Limb (tissue), 2 donors: ENCODE results near the gene PRDX4.
"Not testable (repeated sequence)": the region's sequence is repeated elsewhere in the genome, so short reads cannot be mapped to it uniquely, and the experiment has no call there.

Source experiments
- DNase-seq, 2 donors: peaks; one replicate each; pipeline ENCODE4 v3.0.0-alpha.2; 2016; ENCODE audit errors: extremely low spot score in 2 of 2

The PRDX4 gene

DNA sequence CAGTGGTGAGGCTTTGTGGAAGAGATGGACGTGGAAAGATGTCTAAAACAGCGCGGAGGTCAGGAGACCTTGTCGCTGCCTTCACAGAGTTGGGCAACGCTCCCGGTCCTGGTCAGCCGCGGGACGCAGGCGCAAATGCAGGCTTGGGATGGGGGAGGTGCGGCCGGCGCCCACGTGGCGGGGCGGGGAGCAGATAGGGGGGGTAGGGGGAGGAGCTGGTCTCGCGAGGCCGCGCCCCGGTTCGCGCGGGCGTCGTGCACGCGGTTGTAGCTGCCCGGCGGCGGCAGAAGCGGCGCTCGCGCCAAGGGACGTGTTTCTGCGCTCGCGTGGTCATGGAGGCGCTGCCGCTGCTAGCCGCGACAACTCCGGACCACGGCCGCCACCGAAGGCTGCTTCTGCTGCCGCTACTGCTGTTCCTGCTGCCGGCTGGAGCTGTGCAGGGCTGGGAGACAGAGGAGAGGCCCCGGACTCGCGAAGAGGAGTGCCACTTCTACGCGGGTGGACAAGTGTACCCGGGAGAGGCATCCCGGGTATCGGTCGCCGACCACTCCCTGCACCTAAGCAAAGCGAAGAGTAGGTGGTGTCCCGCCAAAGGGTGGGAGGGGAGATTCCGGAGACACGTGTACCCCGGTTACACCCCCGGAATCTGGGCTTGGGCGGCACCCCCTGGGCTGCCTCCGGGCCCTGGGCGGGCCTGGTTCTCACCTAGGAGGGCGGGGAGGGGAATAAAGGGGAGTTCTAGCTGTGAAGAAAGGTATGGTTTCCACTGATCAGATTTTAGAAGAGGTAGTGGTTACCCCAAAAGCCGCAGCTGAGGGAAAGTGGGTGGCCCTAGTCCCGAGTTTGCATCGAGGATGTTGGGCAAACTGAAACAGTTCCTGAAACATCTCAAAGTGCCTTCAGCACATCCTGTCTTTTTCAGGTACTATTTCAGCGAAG, at the start of gene PRDX4:
Gene PRDX4 (plus strand): TSS at position 255 of the 939 bp plus-strand sequence. CDS start 78 bp downstream, at position 333.
- peak; percentile 76 to 92 for DNase-seq

DNA sequence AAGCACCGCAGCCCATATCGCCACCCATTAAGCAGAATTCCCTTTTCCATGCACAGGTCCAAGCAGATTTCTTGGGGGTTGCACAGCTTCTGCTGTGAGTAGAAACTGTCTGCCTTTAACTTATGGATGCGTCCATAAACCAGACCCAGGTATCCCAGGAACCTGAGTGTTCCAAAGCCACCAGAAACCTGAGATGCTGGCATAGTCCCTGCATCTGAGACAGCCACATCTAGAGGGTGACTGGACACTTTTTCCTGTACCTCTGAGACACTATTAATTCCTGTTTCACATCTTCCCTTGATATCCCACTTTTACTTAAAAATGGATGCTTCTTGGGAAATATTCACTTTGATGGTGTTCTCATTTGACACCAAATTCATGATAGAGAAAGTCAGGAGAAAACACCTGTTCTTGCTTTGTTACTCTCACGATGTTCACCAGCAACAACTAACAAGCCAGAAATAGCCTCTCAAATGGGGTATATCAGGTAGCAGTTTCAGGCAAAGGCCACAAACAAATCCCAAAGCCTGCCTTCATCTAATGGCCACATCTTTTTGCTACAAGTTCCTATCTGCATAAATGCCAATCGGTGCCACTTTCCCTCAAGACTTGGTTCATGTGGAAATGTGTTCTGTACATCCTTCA, 45.5 kb upstream of the PRDX4 start:
- DNase-seq: no peak

DNA sequence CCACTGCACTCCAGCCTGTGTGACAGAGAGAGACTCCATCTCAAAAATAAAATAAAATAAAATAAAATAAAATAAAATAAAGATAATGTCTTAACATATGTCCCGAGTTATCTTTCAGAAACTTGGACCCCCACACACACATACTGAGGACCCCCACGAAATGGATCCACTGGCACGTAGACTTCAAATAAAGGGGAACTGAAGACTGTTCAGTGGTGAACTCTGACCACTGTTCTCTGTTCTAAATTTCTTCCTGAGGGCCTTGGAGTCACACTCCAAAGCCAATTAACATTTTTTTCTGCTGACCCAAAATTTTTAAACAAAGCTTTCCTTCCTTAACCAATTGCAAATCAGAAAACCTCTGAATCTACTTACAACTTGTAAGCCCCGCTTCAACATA, 43.5 kb upstream of the PRDX4 start:
- DNase-seq: no peak

DNA sequence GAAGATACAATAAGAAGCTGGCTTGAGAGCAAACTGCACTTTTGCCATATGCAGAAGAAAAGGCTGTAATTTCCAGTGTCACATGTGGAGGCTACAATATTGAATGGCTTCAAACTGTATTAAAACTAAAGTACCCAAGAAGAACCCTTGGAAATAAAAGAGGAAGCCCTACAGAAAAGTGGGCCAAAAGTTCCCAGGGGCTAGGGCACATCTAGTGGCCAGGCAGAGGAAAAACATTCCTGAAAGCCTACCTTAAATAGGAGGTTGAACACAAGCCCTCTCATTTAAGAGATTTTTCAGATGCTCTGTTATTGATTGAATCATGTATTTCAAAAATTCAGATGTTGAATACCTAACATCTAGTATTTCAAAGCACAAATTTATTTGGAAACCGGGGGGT, 40.6 kb upstream of the PRDX4 start:
- no peak for DNase-seq

DNA sequence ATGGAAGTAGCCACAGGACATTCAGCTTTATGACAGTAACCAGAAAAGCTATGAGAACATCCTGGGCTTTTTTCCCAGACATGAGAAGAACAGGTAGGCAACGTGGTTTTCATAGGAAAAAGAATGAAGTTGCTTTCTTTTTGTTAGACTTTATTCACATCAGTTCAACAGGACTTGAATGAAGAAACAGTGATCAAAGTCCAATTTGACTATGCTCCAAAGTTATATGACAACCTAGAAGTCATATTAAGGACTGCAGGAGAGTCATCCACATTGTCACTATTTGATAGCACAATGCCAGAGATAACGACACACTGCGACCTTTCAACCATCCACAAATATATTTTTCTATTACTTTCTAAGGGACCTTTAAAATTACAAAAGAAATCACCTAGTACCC, 39.2 kb upstream of the PRDX4 start:
- DNase-seq: no peak

DNA sequence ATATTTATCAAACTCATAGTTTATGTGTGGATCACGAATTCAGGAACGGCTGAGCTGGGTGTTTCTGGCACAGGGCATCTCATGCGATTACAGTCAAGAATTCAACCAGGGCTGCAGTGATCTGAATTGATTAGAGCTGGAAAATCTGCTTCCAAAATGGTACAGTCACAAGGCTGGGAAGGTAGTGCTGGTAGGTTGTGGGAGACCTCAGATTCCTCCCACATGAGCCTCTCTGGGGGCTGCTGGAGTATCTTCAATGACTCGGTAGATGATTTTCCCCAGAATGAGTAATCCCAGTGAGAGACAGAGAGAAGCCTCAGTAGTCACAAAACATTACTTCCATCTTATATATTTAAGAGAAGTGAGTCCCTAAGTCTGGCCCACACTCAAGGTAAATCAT, 36.2 kb upstream of the PRDX4 start:
- no peak for DNase-seq

DNA sequence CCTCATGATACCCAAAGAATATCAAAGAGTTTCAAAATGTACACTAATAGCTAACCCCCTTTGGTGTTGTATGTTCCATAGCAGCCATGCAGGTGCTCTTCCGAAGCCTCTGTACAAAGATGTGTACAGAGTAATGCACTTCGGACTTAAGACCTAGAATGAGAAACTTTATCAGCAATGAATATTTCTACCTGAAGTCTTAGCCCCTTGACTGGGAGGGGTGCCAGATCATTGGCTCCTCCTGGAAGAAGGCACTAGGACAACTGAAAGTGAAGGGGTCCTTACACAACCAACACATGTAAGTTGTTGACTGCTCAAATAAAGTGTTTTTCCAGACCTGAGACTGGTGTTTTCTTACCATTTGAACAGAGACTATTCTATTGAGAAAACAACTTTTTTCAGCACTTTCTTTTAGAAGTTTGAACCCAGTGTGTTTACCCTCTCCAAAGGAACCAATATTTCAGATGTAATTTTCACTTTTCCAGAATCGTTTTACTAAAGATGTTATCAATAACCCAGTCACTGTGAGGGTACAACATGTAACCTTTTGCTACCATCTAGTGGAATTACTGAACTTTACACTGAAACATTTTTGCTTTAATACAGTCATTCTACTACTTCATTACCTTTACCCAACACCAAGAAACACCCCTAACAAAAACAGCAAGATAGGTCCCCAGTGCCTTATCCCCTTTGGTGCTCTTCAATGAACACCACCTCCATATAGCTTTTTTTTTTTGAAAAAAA, 33.3 kb upstream of the PRDX4 start:
- DNase-seq: no peak

DNA sequence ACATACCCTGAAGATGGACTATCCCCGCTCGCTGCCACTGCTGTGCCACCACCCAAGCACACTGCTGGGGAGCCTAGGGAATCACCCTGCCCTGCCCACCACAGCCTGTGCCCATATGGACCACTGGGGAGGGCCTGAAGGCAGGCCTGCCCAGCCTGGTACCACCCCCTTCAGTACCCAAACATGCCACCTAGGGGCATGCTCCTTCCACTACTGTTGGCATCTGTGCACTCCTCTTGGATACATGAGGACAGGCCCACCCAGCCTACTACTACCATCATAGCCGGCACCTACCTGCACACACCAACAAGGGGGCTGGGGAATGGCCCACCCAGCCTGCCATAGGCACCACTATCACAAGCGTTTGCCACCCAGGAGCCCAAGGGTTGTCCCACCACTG, 30.1 kb upstream of the PRDX4 start:
- DNase-seq: no peak

DNA sequence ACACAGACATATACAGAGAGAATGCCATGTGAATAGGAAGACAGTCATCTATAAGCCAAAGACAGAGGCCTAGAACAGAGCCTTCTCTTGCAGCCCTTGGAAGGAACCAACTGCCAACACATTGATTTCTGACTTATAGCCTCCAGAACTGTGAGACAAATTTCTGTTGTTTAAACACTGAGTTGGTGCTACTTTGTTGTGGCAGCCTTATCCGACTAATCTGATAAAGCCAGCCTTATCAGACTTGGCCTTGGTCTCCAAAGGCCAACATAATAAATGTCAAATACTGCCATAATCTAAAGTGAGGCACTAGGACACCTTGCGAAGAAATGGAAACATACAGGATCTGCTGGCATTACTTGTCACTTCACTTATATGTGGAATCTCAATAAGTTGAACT, 24.3 kb upstream of the PRDX4 start:
- DNase-seq: no peak

DNA sequence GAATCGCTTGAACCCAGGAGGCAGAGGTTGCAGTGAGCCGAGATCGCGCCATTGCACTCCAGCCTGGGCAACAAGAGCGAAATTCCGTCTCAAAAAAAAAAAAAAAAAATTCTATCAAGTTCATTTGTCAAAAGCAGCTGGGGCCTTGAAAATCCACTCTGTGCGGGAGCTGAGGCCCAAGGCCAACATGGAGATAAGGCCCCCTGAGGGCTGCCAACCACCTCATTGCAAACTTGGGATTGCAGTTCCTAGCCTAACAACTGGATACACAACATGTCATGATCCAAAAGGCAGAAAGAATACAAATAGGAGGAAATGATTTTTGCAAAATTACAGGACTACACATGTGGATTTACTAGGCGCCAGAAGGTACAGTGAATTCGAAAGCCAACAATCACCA, 22.5 kb upstream of the PRDX4 start:
- DNase-seq: no peak

DNA sequence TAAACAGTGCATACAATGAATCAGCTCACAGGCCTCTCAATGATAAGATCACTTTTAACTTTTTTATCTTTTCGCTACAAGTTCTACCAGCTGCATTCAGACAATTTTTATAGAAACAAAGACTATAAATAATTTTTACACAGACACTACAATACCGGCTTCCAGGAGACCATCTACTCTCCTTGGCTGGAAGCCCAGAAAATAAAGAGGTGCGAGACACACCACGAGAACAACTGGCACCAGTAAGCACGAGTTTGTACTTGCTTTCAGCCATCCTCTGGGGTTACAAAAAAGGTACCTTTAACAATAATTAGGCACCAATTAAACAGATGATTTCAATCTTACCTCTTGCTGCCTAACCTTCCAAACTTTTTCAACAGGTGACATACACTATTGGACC, 11.2 kb upstream of the PRDX4 start:
- no peak for DNase-seq

DNA sequence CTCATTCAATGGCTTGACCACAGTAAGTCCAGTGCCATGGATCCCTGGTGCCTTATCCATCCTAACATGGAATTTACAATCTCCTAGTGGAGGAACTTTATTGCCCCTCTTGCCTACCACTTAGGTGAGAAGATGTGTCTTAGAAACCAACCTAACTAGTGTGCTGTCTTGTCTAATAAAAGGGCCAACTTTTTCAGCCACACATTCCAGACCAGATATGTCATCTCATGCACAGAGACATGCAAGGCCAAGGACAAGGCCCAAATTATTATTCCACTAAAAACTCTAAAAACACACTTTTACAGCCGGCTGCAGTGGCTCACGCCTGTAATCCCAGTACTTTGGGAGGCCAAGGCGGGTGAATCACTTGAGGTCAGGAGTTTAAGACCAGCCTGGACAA, 10.6 kb upstream of the PRDX4 start:
- DNase-seq: no peak

DNA sequence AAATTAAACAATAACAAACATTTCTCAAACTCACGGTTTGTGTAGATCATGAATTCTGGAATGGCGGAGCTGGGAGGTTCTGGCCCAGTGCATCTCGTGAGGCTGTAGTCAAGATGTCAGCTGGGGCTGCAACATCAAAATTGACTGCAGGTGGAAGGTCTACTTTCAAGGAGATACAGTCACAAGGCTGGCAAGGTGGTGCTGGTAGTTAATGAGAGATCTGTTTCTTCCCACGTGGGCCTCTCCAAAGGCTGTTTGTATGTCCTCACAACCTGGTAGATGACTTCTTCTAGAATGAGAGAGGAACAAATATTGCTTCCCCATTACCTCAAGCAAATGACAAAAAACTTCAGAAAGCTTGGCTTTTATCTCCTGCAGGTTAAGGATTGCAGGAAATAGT, 8.0 kb upstream of the PRDX4 start:
- DNase-seq: no peak

DNA sequence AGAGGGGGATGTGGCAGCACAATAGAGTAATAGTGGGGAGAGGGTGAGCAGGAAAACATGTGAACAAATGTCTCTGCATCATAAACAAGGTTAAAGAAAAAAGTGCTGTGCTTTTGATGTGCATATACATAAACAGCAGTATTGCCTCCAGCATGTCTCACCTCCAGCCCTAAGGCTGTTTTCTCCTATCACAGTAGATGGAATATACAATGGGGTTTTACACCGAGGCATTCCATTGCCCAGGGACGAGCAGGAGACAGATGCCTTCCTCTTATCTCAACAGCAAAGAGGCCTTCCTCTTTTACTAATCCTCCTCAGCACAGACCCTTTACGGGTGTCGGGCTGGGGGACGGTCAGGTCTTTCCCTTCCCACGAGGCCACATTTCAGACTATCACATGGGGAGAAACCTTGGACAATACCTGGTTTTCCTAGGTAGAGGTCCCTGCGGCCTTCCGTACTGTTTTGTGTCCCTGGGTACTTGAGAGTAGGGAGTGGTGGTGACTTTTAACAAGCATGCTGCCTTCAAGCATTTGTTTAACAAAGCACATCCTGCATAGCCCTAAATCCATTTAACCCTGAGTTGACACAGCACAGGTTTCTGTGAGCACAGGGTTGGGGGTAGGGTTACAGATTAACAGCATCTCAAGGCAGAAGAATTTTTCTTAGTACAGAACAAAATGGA, 7.1 kb upstream of the PRDX4 start:
- not testable (repeated sequence) for DNase-seq

DNA sequence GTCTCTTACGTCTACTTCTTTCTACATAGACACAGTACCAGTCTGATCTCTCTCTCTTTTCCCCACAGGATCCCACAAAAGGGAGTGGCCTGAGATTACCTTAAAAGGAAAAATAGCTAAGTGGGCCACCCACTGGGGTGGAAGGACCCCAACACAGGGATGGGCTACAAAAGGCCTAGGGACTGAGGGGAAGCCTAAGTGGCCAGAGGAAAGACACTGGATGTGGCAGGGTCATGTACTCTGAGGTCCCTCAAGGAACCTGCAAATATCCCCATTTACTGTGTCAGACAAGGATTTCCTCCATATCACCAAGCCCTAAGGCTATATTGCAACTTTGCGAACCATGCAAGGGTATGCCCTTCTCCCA, 6.5 kb upstream of the PRDX4 start:
- no peak for DNase-seq

DNA sequence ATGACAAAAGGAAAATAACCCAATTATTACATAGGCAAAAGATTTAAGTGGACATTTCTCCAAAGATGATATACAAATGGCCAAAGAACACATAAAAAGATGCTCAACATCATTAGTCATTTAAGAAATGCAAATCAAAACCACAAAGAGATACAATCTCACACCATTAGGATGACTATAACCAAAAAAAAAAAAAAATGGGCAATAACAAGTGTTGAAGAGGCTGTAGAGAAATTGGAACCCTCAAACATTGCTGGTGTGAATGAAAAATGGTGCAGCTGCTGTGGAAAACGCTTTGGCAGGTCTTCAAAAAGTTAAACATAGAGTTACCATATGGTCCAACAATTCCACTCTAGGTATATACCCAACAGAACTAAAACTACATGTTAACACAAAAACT, 5.6 kb upstream of the PRDX4 start:
- no peak for DNase-seq

DNA sequence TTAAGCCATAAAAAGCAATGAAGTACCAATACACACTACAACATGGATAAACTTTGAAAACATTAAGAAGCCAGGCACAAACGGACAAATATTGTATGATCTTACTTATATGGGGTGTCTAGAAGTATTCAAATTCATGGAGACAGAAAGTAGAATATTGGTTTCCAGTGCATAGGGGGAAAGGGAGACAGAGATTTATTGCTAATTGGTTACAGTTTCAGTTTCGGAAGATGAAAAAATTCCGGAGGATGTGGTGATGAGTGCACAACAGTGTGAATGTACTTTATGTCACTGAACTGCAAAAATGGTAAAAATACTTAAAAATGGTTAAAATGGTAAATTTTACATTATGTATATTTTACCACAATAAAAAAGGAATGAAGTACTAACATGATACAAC, 5.1 kb upstream of the PRDX4 start:
- no peak for DNase-seq

DNA sequence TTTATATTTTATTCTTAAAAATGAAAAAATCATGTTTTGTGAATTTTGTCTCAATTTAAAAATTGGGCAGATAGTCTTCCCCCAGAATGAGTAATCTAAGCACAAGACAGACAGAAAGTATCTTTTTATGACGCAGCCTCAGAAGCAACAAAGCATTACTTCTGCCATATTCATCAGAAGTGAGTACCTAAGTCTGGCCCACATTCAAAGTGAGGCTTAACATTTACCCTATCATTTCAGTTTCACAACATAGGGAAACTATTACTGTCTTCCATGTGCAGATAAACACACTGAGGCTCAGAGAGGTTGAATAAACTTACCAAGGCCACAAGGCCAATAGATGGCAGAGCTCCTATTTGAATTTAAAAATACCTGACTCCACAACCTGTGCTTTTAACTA, 4.4 kb upstream of the PRDX4 start:
- no peak for DNase-seq

DNA sequence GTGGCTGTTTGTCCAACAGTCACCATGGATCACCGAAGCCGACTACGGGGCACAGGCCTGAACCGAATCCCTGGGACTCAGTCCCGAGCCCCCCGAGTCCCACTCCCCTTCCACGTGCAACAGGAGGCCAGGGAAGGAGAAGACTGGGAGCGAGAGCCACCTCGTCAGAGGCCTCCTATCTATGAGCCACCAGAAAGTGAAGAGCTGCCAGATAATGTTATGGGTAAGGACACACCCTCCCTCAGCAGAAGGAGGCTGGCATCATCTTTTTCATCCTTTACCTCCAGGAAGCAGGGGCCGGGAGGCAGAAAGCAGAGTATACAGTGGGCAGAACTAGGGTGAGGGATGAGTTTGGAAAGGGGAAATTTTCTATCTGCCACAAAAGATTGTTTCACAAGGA, 2.8 kb upstream of the PRDX4 start:
- no peak for DNase-seq

DNA sequence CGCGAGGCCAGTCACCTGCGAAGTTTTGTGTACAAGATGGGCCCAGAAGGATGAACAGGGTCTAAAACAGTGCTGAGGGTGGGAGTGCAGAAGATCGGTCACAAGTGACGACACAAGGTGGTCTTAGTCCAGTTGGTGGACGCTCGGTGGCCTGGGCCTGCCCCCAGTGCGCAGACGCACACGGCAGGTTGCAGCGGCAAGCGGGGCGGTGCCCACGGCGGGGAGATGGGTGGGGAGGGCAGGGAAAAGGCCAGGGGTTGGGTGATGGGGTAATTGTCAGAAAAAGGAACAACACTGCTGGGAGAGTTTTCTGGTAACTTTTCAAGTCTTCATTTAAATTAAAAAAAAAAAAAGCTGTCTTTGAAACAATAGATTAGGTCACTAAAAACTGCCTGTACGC, 1.0 kb upstream of the PRDX4 start:
- no peak for DNase-seq

DNA sequence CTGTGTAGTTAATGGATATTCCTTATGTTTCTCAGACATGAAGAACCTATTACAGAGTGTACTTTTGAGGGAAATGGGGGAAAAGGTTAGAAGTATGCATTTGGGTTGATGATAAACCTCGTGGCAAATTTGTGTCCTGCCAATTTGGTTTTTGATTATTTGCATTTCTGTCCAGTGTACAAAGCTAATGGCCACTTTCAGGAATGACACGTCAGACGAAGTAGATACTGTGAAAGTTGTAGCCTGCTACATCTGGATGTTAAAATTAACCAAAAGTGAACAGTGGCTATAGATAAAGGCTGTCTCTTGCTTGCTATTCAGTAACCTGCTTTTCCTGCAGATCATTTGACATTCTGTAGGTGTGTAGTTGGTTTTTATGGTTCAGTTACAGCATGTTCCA, 1.0 kb downstream of the PRDX4 start:
- no peak for DNase-seq

DNA sequence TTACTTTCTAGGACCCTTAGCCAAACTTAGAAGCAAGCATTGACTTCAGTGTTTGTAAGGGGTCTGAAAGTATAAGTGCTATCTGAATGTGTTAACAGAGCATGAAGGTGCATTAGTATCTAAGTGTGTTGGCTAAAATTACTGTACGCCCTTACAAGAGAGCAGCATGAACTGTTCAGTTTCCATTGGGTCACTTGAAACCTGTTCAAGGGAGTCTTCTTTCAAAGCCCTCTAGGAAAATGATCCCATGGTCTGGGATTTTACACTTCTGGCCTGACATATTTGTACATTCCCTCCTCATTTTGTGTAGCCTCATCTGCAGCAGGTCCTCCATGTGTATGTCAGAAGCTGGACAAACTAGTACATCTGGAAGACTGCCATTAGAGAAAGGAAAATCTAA, 3.2 kb downstream of the PRDX4 start:
- DNase-seq: no peak
